Esophagus squamous epithelium (tissue), 4 donors: ENCODE results near the gene SRBD1.

ENCODE experiments used
- CTCF ChIP-seq, 6 experiments: fragments of 450-650 bp in 4 of 6; fragments of 200-600 bp in 2 of 6; sonication (generic) in 2 of 6; IDR thresholded peaks; one replicate each; pipeline ENCODE4 v1.5.1; 2016 to 2019; ENCODE audit warnings: antibody characterized with exemption in 6 of 6, mild to moderate bottlenecking in 4 of 6, moderate library complexity in 4 of 6
- POLR2A ChIP-seq, 4 donors: fragments of 450-650 bp; IDR thresholded peaks; one replicate each; pipeline ENCODE4 v1.6.1; 2017; ENCODE audit warnings: antibody characterized with exemption in 4 of 4, mild to moderate bottlenecking in 4 of 4, moderate library complexity in 3 of 4

GRCh38 chr2:45439788-45440773 is 171.0 kb downstream of the SRBD1 start:
- TF ChIP-seq CTCF (IDR thresholded peaks at IDR 0.05) (no peak), POLR2A (IDR thresholded peaks at IDR 0.05) (no peak)
